HG03342 (cell line): Measurements from ENCODE around the gene SERTAD1.
A peak's percentile ranks its signal among the peaks of the same experiment; 100 is the strongest.

Source experiments
- ATAC-seq: cut with Tn5 transposase; IDR thresholded peaks from one replicate; pipeline ENCODE4 v1.9.1; 2021; ENCODE audit warnings: mild to moderate bottlenecking, moderate library complexity; ENCODE audit not compliant: unreplicated experiment

SERTAD1 gene

DNA sequence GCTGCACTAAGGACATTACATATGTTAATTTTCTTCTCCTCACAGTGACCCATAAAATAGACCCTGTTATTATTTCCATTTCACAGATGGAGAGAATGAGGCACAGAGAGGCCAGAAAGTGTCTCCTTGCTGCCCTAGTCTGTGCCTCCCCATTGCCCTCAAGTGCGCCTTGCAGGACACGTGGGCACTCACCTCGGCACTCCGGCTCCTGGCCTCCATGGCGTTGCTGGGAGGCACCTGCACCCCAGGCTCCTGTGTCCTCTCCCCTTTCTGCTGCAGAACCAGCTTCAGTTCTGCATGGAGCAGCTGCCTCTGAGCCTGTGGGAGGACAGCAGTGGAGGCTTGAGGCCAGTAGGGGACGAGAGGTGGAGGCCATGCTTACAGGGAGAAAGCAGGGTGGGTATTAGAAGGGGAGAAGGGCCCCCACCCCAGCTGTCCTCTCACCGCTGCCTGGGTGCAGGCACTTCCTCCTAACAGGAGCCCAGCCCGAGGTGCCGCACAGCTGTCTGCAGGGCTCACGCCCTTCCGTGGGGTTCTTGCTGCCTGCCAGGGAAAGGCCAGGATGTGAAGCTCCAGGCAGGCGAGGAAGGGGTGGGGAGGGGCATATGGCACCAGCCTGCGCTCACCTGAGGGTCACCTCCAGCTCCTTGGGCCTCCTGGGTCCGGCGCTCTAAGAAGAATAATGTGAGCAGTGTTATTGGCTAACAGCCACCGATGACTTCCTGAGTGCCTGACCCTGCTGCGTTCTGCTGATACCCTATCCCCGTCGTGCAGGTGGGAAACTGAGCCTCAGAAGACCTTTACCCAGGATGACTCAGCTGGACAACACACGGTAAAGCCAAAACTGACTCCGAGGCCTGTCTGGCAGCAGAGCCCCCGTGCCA is 17.8 kb downstream of the SERTAD1 start:
- no peak for ATAC-seq

DNA sequence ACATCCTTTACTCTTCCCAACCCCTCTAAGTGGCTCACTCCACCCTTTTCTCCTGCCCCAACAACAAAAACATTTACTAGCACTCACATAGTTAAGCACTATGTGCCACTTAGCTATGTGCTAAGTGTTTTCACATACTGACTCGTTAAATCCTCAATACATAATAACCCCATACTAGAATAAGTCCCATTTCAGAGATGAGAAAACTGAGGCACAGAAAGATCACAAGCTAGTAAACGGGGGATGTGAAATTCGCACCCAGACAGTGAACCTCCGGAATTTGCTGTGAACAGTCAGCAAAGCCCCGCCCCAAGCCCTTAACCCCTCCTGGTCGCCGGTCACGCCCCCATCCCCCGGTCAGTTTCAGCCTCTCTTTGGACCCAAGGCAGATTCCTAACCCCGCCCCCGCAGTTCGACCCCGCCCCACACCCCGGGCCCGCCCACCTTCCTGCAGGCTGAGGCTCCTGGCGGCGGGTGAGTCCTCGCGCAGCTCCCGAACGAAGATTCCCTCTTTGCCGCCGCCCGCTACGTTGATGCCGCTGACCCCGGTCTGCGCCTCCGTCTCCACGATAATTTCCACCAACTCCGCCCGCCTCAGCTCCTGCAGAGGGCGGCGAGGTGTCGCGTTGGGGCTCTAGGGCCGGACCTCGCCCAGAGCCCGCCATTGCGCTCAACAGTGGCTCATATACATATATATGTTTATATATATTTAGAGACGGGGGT is 22.4 kb downstream of the SERTAD1 start:
- peak; percentile 64 for ATAC-seq

DNA sequence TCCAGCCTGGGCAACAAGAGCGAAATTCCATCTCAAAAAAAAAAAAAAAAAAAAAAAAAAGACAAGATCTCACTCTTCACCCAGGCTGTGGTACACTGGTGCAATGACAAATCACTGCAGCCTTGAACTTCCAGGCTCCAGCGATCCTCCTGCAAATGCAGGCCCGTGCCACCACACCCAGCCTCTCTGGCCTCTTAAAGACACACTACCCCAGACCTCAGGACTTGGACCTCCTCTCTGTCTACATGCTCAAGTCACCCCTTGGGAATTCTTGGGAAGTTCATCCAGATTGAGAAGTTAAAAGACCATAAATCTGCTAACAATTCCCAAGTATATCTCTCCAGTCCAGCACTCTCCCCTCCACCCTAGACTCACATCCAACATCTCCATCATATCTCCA is 25.2 kb downstream of the SERTAD1 start:
- ATAC-seq = no peak

DNA sequence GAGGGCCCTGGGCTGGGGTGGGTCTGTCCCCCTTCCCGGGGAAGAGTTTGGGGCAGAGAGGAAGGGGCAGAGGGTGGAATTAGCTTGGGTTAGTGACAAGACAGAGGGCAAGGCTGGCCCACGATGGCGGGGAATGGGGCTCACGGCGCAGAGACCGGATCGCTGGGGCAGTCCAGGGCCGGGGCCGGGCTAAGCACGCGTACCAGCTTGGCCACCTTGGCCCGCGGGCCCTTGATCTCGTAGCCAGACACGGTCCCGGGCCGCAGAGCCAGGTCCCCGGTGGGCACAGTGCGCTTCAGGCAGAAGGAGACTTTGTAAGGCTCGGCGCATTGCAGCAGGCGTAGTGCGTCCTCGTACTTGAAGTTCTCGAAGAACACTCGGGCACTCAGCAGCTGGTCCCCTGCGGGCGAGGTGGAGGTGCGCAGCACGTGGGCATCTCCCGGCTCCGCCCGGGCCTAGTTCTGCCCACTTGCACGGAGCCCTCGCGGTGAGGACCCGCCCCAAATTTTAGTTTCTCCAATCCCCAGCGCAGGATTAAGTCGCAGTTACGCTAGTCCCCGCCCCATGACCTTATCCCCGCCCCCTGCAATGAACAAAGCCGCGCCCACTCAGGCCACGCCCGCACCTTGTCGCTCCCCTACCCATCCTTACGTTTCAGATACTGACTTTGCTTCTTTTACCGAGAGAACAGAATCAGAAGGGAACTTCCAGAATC is 27.2 kb downstream of the SERTAD1 start:
- no peak for ATAC-seq

DNA sequence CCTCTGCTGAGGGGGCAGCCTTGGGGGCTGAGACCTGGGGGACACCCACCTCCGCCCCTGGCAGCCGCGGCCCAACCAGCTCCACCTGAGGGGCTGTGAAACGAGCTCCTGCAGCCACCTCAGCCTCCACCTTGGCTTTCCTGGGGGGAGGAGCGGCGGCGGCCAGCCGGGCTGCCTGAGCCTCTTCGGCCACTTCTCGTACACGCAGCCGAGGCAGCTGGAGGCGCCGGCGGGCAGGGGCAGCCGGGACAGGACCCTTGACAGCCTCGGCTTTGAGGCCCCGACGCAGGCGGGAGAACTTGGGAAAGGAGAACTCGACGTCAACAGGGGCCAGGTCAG is 28.3 kb downstream of the SERTAD1 start:
- ATAC-seq = no peak

DNA sequence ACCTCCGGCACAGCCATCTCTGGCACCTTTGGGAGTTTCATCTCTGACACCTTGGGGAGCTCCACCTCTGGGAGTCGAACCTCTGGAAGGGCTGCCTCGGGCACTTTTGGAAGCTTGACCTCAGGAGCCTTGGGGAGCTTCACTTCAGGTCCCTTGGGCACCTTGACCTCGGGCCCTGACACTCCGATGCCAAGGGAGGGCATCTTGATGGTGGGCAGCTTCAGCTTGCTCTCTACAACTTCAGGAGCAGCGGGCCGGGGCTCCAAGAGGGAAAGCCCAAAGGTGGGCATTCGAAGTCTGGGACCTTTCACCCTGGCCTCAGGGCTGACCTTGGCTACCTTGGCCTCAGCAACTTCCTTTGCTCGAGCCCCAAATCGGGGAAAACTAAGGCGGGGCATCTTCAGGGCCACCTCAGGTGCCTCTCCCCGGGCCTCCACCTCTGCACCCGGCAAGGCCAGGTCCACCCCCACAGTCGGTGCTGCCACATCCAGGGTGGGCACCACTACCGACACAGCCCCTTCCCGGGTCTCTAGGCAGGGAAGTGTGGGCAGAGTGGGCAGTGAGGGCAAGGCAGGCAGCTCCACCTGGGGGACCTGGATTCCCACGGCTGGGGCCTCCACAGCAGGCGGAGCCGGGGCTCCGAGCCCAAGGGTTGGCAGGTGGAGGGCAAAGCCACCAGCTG is 28.8 kb downstream of the SERTAD1 start:
- no peak for ATAC-seq

DNA sequence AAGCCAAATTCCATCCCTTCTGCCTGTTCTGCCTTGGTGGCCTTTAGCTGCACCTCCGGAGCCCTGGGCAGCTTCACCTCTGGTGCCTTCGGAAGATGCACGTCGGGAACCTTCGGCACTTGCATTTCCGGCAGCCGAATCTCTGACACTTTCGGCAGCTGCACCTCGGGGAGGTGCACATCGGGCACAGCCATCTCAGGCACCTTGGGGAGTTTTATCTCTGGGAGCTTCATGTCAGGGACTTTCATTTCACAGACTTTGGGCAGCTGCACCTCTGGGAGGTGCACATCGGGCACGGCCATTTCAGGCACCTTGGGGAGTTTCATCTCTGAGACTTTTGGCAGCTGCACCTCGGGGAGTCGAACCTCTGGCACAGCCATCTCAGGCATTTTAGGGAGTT is 29.8 kb downstream of the SERTAD1 start:
- no peak for ATAC-seq

DNA sequence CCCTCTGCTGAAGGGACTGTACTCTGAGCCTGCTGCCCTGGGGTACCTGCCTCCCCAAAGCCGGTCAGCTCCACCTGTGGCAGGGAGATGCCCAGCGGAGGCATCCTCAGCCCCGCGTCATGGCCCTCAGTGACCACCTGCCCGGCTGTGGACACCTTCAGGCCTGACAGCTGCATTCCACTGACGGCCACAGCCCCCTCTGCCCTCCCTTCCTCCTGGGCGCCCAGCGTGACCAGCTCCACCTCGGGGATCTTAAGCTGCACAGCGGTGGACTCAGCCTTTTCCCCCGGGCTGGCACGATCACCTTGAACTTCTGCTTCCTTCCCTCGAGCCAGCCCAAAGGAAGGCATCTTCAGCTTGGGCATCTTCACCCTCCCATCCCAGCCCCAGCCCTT is 31.0 kb downstream of the SERTAD1 start:
- no peak for ATAC-seq

DNA sequence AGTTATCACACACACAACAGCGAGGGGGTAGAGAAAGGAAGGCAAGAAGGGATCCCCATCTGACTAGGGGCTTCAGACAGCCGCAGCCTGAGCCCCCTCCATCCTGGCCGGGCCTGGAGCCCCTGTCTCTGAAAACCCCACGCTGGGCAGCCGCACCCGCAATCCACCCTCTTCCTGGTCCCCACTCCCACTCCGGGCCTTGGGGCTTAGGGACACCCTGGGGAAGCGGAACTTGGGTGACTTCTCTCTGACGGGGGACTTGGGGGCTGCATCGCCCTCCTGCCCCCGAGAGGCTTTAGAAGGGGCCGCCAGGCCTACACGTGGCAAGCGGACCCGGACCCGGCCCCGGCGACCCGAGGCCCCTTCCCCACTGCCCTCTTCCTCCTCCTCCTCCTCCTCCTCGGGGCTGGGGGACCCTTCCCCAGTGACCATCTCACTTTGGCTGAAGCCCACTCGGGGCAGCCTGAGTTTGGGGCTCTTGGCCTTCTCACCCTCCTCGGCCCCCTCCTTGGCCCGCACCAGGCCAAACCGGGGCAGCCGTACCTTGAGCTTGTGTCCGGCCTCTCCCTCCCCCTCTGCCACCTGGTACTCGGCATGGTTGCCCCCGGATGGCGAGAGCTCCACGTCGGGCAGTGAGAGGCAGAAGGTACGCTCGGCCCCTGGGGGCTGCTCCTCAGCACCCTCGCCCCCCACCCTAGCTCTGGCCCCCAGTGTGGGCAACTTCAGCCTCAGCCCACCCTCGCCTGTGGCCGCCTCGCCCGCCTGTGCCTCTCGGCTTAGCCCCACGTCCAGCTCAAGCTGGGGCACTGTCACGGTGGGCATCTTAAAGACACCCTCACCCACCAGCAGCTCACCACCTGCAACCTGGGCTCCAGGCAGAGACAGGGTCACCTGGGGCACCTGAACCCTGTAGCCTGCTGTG is 31.6 kb downstream of the SERTAD1 start:
- no peak for ATAC-seq

DNA sequence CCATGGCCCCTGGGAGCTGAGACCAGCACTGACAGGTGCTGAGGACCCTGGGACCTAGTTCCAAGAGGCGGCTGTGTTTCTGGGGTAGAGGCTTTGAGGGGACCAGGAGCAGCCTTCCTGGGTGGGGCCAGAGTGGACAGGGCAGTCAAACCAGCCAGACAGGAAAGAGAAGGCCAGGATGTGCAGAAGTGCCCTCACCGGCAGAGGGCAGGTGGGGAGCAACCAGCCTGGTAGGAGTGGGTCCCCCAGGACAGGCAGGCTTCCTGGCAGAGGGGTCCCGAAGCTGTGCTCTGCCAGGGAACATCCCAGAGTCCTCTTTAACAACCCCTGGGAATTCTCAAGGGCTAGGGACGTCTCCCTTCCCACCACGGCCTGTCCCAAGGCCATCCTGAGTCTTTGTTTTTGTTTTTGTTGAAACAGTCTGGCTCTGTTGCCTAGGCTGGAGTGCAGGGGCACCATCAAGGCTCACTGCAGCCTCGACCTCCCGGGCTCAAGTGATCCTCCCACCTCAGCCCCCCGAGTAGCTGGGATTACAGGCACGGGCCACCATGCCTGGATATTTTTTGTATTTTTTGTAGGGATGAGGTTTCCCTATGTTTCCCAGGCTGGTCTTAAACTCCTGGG is 32.8 kb downstream of the SERTAD1 start:
- no peak for ATAC-seq

DNA sequence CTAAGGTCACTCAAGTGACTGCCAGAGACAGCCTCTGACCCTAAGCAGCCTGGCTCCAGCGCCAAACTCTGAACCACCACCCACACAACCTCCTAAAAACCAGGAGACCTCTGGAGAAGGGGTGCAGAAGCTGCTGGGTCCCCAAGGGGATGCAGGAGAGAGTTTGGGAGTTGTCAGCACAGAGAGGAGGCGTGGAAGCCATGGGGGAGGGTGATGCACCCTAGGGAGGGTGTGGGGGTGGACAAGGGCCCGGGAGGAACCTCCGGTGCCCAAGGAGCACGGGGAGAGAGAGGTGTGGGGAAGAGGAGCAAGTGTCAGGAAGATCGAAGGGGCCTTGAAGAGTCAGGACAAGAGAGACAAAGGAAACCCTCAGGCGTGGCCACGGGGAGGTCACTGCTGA is 33.7 kb downstream of the SERTAD1 start:
- ATAC-seq = no peak

DNA sequence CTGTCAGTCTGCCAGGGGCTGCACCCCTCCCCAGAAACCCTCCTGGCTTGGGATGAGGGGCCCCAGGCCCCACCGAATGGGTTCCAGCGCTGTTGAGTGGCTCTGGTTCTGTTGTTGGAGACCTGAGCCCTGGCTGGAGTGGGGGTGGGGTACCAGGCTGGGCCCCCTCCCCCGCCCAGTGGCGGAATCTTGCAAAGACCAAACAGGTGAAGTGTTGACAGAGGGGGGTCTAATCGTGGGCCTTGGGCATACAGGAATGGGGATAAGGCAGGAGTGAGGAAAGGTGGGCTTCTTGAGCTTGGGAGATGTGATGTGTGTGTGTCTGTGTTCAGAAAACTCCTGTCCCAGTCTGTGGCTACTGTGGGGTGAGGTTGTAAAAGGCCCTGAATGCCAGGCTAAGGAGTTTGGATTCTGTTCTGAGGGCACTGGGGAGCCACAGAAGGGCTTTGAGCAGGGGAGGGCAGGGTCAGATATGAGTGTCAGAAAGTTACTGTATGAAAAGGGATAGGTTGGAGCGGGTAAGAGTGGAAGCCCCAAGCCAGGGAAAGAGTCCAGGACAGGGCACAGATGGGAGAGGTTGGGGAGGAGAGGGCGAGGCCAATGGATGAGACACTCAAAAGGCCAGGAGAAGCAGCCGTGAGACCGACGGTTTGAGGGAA is 35.6 kb downstream of the SERTAD1 start, which contains the start of gene HIPK4:
Gene HIPK4 (minus strand): TSS at position 98 of the 659 bp plus-strand sequence. CDS start 279 bp downstream, outside the sequence.
- ATAC-seq = no peak

DNA sequence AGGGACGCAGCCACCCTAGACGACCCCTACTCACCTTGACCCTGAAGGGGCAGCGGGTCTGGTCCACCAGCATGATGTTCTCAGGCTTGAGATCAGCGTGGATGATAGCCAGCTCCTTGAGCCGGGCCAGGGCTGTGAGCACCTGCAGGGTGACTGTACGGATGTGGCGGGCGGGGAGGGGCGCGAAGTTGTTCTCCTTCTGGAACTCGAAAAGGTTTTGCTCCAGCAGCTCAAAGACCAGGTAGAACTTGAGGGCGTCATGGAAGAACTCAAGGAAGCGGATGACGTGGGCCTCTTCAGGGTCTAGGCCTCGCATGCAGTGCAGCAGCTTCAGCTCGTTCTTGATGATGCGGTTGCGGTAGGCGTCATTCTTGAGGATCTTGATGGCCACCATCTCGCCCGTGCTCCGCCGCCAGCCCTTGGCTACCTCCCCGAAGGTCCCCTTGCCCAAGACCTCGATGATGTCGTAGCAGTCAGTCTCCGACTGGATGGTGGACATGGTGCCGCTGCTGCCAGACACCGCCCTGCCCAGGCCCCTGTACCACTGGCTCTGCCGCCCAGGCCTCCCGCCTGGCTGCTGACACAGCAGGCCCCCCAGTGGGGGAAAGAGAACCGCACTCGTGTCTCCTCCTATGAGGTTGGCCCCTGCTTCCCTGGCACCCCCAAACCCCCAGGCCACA is 36.2 kb downstream of the SERTAD1 start:
- ATAC-seq = no peak

DNA sequence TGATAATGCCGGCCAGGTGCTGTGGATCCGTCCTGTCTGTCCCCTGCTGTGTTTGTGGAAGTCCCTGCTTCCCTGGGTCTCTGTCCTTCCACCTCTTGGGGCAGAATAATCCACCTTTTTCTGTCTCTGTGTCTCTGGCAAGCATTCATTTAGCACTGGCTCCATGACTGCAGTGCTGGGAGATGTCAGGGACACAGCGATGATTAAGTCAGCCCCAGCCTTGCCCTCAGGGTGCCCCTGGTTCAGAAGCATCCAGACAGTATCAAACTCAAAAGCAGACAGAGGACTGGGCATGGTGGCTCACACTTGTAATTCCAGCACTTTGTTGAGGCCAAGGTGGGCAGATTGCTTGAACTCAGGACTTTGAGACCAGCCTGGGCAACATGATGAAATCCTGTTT is 37.3 kb downstream of the SERTAD1 start:
- ATAC-seq = no peak

DNA sequence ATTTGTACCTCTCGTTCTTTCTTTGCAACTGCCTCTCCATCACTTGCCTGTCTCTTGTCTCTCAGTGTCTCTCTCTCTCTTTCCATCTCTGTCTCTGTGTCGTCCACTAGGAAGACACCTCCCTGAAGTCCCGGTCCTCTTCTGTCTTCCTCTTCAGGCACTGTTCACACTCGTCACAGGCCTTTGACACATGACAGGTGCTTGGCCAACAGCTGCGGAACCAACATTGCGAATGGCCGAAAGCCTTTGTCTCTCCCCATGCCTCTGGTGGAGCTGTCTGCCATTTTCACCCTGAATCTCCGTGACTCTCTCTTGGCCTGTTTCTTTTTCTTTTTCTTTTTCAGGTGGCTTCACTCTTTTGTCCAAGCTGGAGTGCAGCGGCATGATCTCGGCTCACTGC is 38.6 kb downstream of the SERTAD1 start:
- no peak for ATAC-seq

DNA sequence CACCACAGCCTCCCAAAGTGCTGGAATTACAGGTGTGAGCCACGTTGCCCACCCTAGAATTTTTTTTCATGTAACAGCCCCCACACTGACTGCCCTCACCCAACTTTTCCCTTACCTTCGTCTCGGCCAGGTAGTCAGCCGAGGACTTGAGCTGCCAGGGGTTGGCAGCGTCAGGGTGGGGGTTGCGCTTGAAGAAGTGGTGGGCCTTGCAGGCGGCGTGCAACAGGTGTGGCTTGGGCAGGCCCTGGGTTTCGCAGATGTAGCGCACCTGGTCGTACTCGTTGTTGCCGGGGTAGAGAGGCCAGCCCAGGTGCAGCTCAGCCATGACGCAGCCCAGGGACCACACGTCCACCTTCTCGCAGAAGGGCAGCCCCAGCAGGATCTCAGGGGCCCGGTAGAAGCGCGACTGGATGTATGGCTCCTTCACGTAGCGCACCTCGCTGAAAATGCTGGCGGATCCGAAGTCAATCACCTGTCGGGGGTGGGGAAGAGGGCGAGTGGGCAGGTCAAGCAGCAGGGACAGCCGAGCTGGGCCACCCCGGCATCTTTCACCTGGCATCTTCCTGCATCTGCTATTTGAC is 42.0 kb downstream of the SERTAD1 start:
- ATAC-seq = no peak

DNA sequence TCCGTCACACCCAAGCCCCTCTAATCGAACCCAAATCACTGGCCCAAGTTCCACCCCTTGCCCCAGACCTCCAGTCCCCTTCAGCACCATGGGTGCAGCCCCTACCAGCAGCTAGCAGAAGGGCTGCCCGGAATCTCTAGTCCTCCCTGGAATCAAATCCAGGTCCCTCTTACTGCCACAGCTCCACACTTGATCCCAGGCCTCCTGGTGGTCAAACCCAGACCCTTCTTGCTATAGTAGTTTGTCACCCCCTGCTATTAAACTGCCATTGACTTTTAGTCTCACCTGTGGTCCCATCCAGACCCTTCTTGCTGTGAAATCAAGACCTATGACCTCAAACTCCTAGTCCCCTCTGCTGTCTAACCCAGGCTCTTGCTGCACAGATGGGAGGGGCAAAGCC is 44.5 kb downstream of the SERTAD1 start:
- ATAC-seq = no peak
